Measurements from ENCODE around the gene DSG3.

GRCh38 chr18:31454066-31454708 is 6.6 kb downstream of the DSG3 start:
- 0 out of 2 replicates have a peak, but pooled peaks have one; percentile 27 for TF ChIP-seq POLR2AphosphoS5 (IDR thresholded peaks at IDR 0.05; ENCODE audit: low read depth, low read length)
- TF ChIP-seq ZNF274 (IDR thresholded peaks at IDR 0.05; ENCODE audit: low read depth, low read length) = no peak
